Trophoblast cell (in vitro differentiated cells and primary cell): Measurements from ENCODE around the gene CNST.
A peak's percentile ranks its signal among the peaks of the same experiment; 100 is the strongest.
"Not testable (repeated sequence)": the region's sequence is repeated elsewhere in the genome, so short reads cannot be mapped to it uniquely, and the experiment has no call there.

ENCODE experiments used
- DNase-seq, 2 donors: peaks; one replicate each; pipeline ENCODE4 v3.0.0-alpha.2; 2016
- H2AFZ ChIP-seq: 2 replicates; pipeline ENCODE4 v1.6.1; 2013; ENCODE audit warnings: low read length, moderate library complexity, mild to moderate bottlenecking; ENCODE audit not compliant: insufficient read depth, poor library complexity
- H2AK5ac ChIP-seq: 2 replicates; pipeline ENCODE4 v1.6.1; 2013; ENCODE audit warnings: mild to moderate bottlenecking, low read length
- H2BK120ac ChIP-seq: 2 replicates; pipeline ENCODE4 v1.6.1; 2013; ENCODE audit warnings: low read length, mild to moderate bottlenecking, moderate library complexity; ENCODE audit not compliant: insufficient read depth, poor library complexity
- H2BK12ac ChIP-seq: 2 replicates; pipeline ENCODE4 v1.6.1; 2013; ENCODE audit warnings: mild to moderate bottlenecking, low read length, moderate library complexity
- H2BK5ac ChIP-seq: 2 replicates; pipeline ENCODE4 v1.6.1; 2013; ENCODE audit warnings: low read length, low read depth, moderate library complexity, mild to moderate bottlenecking; ENCODE audit not compliant: poor library complexity
- H3K14ac ChIP-seq: 2 replicates; pipeline ENCODE4 v1.6.1; 2013; ENCODE audit warnings: mild to moderate bottlenecking, low read length
- H3K18ac ChIP-seq: 2 replicates; pipeline ENCODE4 v1.6.1; 2013; ENCODE audit warnings: mild to moderate bottlenecking, low read length
- H3K23ac ChIP-seq: 2 replicates; pipeline ENCODE4 v1.6.1; 2013; ENCODE audit warnings: low read length
- H3K27ac ChIP-seq: 2 replicates; pipeline ENCODE4 v1.5.1; 2013; ENCODE audit warnings: low read depth, mild to moderate bottlenecking, inconsistent platforms, low read length, moderate library complexity
- H3K27me3 ChIP-seq: 2 replicates; pipeline ENCODE4 v1.6.1; 2013; ENCODE audit warnings: inconsistent platforms, mild to moderate bottlenecking, low read length, moderate library complexity; ENCODE audit not compliant: insufficient read depth
- H3K36me3 ChIP-seq, 2 experiments: 1 replicate in 1 of 2; 2 replicates in 1 of 2; pipeline ENCODE4 v1.6.1; 2013; ENCODE audit warnings: low read length in 2 of 2, mild to moderate bottlenecking in 2 of 2, moderate library complexity in 1 of 2; ENCODE audit not compliant: insufficient read depth in 2 of 2, control insufficient read depth in 1 of 2
- H3K4ac ChIP-seq: 2 replicates; pipeline ENCODE4 v1.6.1; 2013; ENCODE audit warnings: low read depth, mild to moderate bottlenecking, low read length, moderate library complexity
- H3K4me1 ChIP-seq, 2 experiments: 1 replicate in 1 of 2; 2 replicates in 1 of 2; pipeline ENCODE4 v1.6.1; 2013; ENCODE audit warnings: low read length in 2 of 2, mild to moderate bottlenecking in 2 of 2, moderate library complexity in 1 of 2; ENCODE audit not compliant: insufficient read depth in 2 of 2, control insufficient read depth in 1 of 2
- H3K4me2 ChIP-seq: 2 replicates; pipeline ENCODE4 v1.6.1; 2013; ENCODE audit warnings: inconsistent platforms, mild to moderate bottlenecking, low read length, moderate library complexity
- H3K4me3 ChIP-seq: 2 replicates; pipeline ENCODE4 v1.5.1; 2013; ENCODE audit warnings: mild to moderate bottlenecking, low read depth, low read length, inconsistent platforms
- H3K79me1 ChIP-seq: one replicate; pipeline ENCODE4 v1.6.1; 2013; ENCODE audit warnings: low read length
- H3K79me2 ChIP-seq: 2 replicates; pipeline ENCODE4 v1.6.1; 2013; ENCODE audit warnings: low read length, mild to moderate bottlenecking; ENCODE audit not compliant: control insufficient read depth, insufficient read depth, poor library complexity
- H3K9ac ChIP-seq: 2 replicates; pipeline ENCODE4 v1.6.1; 2013; ENCODE audit warnings: mild to moderate bottlenecking, low read length
- H3K9me3 ChIP-seq: 2 replicates; pipeline ENCODE4 v1.6.1; 2013; ENCODE audit warnings: low read depth, mild to moderate bottlenecking, control low read depth, inconsistent platforms, low read length; ENCODE audit not compliant: insufficient read depth
- H4K12ac ChIP-seq: 2 replicates; pipeline ENCODE4 v1.6.1; 2013; ENCODE audit warnings: low read depth, mild to moderate bottlenecking, low read length, moderate library complexity
- H4K8ac ChIP-seq: 2 replicates; pipeline ENCODE4 v1.6.1; 2013; ENCODE audit warnings: low read depth, mild to moderate bottlenecking, low read length, moderate library complexity
- H4K91ac ChIP-seq: one replicate; pipeline ENCODE4 v1.6.1; 2013; ENCODE audit warnings: low read depth, mild to moderate bottlenecking, low read length, moderate library complexity
- WGBS: extraction: QIAGEN DNeasy Blood & Tissue Kit; methylation state at CpG from one replicate; pipeline ENCODE4 v1.1.7; 2013; ENCODE audit warnings: missing lambda C conversion rate; ENCODE audit not compliant: insufficient read length, insufficient coverage; ENCODE audit errors: extremely low coverage; 5-methylcytosine and 5-hydroxymethylcytosine counted together

The CNST gene

DNA sequence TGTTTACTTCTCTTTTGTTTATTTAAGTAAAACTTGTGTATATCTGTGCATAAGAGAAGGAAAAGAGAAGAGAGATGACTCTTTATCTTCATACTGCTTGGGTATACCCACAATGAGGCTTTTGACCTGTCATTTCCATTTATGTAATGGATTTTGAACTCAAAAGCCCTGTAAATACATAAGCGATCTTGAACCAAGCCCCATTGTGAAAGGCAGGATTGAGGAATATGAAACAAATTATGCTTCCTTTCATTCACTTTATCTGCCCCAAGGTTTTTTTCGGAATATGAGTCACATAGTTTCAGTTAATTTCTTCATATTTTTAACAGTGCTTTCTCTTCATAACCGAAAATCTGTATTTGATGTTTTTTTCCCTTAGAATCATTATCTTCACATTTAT is 21.4 kb downstream of the CNST start:
- Histone ChIP-seq H3K9ac (no peak overlapping the region), H3K79me1 (no peaks in the 10 kb centered on the region), H3K23ac (no peak overlapping the region), H4K12ac (no peak overlapping the region), H3K27ac (no peak overlapping the region), H2BK120ac (no peak overlapping the region), H3K4me2 (no peak overlapping the region), H2BK5ac (no peak overlapping the region), H3K27me3 (no peaks in the 10 kb centered on the region), H3K14ac (no peak overlapping the region), H3K79me2 (no peaks in the 10 kb centered on the region), H2AK5ac (no peak overlapping the region), H3K36me3 (peaks cover 0 to 3% of the 10 kb centered on the region in 2 experiments), H2BK12ac (no peak overlapping the region), H3K4me3 (no peak overlapping the region), H4K91ac (no peak overlapping the region), H3K9me3 (peaks cover 2% of the 10 kb centered on the region), H3K4ac (no peak overlapping the region), H4K8ac (no peak overlapping the region), H3K4me1 (peaks cover 0 to 3% of the 10 kb centered on the region in 2 experiments), H3K18ac (no peak overlapping the region), H2AFZ (no peak overlapping the region)
- peak in 1 of 2 donors; percentile 17 for DNase-seq
- WGBS = no CpG with 5 or more reads among the region's 3 CpGs

DNA sequence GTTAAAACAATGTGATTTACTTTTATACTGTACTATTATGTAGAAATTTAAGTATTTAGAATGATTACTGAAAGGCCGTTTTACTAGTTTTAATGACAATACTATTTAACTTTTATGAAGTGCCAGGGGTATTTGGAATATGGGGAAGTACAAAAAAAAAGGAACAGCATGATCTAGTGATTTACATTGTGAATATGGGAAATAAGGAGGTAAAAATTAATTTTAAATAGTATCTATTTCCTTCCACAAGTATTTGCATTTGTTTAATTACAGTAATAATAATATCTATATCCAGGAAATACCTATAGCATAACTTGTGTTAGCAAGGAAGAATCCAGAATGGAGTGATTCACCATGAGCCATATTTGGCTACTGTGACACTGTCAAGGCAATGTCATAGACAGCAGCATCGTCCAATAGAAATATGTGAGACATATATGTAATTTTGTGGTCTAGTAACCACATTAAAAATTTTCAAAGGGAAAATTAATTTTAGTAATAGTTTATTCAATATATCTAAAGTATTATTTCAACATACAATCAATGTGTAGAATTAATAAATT is 22.0 kb downstream of the CNST start:
- no CpG with 5 or more reads among the region's 2 CpGs for WGBS
- DNase-seq = no peak
- H3K27ac ChIP-seq = no peak overlapping the region
- no peaks in the 10 kb centered on the region for H3K79me1 ChIP-seq
- no peak overlapping the region for H3K4ac ChIP-seq
- no peak overlapping the region for H3K9ac ChIP-seq
- H3K27me3 ChIP-seq = no peaks in the 10 kb centered on the region
- no peak overlapping the region for H2BK5ac ChIP-seq
- no peak overlapping the region for H2BK12ac ChIP-seq
- no peak overlapping the region for H2BK120ac ChIP-seq
- no peak overlapping the region for H4K12ac ChIP-seq
- no peak overlapping the region for H4K8ac ChIP-seq
- no peak overlapping the region for H3K4me2 ChIP-seq
- H3K14ac ChIP-seq = no peak overlapping the region
- no peak overlapping the region for H3K4me3 ChIP-seq
- H2AK5ac ChIP-seq = no peak overlapping the region
- no peak overlapping the region for H3K18ac ChIP-seq
- peaks cover 0 to 3% of the 10 kb centered on the region in 2 experiments for H3K36me3 ChIP-seq
- H3K23ac ChIP-seq = no peak overlapping the region
- peaks cover 2% of the 10 kb centered on the region for H3K9me3 ChIP-seq
- H4K91ac ChIP-seq = no peak overlapping the region
- H3K79me2 ChIP-seq = no peaks in the 10 kb centered on the region
- H3K4me1 ChIP-seq = no peaks in the 10 kb centered on the region
- no peak overlapping the region for H2AFZ ChIP-seq

GRCh38 chr1:246589919-246590318 is 23.7 kb downstream of the CNST start:
- H3K9me3 ChIP-seq, H2BK120ac ChIP-seq, H3K4ac ChIP-seq, H3K27ac ChIP-seq, H3K4me1 ChIP-seq, H2AFZ ChIP-seq, H3K27me3 ChIP-seq, H3K18ac ChIP-seq, H4K12ac ChIP-seq, H3K4me3 ChIP-seq, H3K79me2 ChIP-seq, H4K91ac ChIP-seq, H2BK5ac ChIP-seq, DNase-seq, H2BK12ac ChIP-seq, H3K36me3 ChIP-seq, H3K79me1 ChIP-seq, H3K9ac ChIP-seq, H3K14ac ChIP-seq, H4K8ac ChIP-seq, H2AK5ac ChIP-seq, H3K23ac ChIP-seq, H3K4me2 ChIP-seq: not testable (repeated sequence)
- no CpG with 5 or more reads among the region's 10 CpGs for WGBS

DNA sequence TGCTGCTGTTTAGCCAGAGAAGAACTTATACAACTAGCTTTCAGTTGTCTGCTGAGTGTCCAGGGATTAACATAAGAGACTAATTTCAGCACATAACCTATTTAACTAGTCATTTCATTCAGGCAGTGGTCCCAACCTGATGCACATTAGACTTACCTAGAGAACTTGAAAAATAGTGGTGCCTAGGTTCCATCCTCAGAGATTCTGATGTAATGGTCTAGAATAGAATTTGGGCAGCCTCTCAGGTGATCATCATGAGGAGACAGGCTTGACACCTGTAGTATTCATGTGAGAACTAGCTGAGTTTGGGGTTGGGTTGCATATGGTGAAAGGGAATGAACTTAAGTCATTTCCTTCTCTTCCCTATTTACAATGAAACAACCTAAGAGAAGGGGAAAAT is 24.8 kb downstream of the CNST start:
- Histone ChIP-seq H3K79me2 (no peaks in the 10 kb centered on the region), H3K27me3 (no peaks in the 10 kb centered on the region), H3K9ac (no peak overlapping the region), H3K9me3 (peaks cover 2% of the 10 kb centered on the region), H2AFZ (no peak overlapping the region), H2BK5ac (no peak overlapping the region), H3K4ac (no peak overlapping the region), H3K27ac (no peak overlapping the region), H4K8ac (no peak overlapping the region), H3K36me3 (no peaks in the 10 kb centered on the region), H3K23ac (no peak overlapping the region), H3K79me1 (no peaks in the 10 kb centered on the region), H3K14ac (no peak overlapping the region), H3K4me2 (no peak overlapping the region), H3K18ac (no peak overlapping the region), H2BK120ac (no peak overlapping the region), H3K4me1 (no peaks in the 10 kb centered on the region), H2BK12ac (no peak overlapping the region), H4K12ac (no peak overlapping the region), H2AK5ac (no peak overlapping the region), H3K4me3 (no peak overlapping the region), H4K91ac (no peak overlapping the region)
- DNase-seq = no peak
